CD4-positive, alpha-beta T cell treated with Interferon alpha-2 for 1 hour (primary cell): ENCODE data around the gene SNX13.
A peak's percentile ranks its signal among the peaks of the same experiment; 100 is the strongest.
"Not testable (repeated sequence)": the region's sequence is repeated elsewhere in the genome, so short reads cannot be mapped to it uniquely, and the experiment has no call there.

Experiments
- DNase-seq, 2 donors: peaks; one replicate each; pipeline ENCODE4 v3.0.0-alpha.2; 2020 to 2022

The SNX13 gene

DNA sequence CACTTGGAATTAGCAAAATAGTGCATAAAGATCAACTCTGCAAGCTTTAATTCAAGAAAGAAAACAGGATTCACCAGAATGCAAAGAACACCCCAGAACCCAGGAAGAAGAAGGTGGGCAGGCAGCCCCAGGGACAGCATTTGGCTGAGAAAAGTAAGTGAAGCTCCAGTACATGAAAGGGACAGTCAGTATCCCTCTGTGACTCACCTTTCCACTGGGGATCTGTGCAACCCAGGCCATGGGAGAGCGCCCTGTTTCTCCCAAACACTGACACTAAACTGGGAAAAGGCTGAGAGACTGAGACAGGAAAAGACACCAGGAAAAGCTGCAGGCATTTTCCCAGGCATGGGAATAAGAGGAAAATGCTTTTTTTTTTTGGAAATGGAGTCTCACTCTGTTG, 28.2 kb downstream of the SNX13 start:
- no peak for DNase-seq

DNA sequence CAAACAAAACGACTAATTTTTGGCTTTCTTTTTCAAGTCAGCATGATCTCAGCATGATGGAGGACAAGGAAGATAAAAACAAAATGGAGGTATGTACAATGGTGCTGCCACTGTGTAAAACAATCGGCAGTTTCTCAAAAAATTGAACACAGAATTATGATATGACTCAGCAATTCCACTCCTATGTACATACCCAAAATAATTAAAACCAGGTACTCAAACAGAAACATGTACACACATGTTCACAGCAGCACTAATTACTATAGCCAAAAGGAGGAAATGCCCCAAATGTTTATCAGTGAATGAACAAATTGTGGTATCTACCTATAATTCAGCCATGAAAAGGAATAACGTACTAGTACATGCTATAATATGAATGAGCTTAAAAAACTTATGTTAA, 29.9 kb downstream of the SNX13 start:
- no peak for DNase-seq

DNA sequence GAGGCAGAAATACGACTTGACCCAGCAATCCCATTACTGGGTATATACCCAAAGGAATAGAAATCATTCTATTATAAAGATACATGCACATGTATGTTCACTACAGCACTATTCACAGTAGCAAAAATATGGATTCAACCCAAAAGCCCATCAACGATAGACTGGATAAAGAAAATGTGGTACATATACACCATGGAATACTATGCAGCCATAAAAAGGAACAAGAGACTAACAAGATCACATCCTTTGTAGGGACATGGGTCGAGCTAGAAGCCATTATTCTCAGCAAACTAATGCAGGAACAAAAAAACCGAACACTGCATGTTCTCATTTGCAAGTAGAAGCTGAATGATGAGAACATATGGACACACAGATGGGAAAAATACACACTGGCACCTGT, 31.0 kb downstream of the SNX13 start:
- DNase-seq, result not testable (repeated sequence)

DNA sequence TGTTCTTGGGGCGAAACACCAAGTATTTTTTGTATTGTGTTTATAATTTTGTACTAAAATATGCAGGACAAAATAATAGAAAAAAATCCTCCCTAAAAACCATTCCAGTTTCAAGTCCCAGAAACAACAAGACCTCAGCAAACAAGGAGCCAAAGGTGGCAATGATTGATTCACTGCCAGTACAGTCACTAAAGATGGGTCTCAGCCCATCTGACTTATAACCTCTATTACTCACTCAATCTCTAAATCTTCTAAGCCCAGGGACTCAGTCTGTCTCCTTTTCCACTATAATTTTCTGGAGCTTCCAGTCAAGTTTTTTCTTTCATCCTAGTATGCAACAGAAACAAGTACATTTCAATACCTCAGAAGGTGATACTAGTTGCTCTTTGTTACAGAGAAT, 33.3 kb downstream of the SNX13 start:
- no peak for DNase-seq

DNA sequence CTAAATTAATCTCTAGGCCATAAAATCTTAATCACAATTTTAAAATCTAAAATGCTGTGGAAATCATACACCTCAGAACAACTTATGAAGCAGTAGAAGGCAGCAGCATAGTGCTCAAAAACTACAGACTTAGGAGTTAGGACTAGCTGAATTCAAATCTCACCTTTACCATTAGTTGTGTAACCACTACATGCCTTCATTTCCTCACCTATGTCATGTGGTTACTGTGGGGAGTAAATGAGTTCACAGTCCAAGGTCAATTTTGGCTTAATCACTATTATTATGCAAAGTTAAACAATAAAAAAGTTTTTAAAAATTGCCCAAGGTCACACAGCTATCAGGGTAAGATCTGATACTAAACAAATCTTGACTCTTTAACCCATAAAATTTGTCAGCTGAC, 37.0 kb downstream of the SNX13 start:
- peak in 1 of 2 donors; percentile 21 for DNase-seq

DNA sequence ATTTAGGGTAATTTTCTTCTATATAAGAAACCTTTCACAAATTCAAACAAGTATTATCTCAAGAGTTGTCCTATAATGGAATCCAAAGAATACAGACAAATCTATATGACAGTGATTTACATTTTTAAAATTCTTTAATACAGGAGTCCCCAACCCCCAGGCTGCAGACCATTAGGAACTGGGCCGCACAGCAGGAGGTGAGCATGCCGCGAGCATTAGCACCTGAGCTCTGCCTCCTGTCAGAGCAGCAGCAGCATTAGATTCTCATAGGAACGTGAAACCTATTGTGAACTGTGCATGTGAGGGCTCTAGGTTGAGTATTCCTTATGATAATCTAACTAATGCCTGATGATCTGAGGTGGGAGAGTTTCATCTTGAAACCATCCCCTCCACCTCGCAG, 37.7 kb downstream of the SNX13 start:
- no peak for DNase-seq

DNA sequence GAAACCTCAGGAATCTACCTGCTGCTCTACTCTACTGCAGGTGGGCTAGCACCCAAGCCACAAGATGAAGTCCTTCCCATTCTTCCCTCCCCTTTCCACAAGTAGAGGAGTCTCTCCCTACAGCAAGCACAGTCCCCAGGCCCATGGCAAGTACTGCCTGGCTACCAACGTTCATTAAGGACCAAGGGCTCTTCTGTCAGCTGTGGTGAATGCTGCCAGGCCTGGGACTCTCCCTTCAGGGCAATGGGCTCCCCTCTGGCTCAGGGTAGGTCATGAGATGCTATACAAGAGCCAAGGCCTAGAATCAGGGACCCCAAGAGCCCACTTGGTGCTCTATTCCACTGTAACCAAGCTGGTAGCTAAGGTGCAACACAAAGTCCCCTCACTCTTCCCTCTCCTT, 39.8 kb downstream of the SNX13 start:
- no peak for DNase-seq

DNA sequence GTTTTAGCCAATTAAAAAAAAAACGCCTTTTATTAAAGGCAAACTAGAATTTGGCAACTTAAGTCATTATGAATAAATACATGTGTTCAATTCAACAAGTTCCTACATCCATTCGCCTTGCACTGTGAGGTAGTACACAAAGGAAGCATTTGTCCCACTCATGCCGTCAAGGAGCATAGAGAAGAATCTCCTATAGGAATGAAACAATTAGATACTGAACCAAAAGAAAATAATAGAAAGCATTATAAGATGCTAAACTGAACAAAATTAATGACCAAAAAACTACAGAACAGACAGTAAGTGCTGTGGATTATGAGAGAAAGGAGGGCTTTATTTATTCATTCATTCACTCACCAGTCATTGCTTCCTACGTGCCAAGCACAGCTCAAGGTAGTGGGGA, 42.2 kb downstream of the SNX13 start:
- no peak for DNase-seq

DNA sequence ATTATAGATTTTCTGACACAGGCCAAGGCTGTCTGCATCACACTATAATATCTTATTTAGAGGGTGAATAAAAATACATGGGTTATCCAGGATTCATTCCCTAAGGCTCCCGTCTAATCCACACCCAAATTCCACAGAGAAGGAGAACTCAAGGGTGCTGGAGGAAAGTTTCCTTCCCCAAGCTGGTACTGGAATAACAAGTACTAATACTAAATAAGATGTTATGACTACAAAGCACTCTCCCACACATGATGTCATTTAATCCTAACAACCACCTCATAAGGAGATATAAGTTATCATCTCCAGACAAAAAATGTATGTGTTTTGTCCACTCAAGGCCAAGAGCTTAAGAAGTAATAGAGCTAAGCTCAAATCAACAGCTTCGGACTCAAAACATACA, 53.0 kb downstream of the SNX13 start:
- no peak for DNase-seq

DNA sequence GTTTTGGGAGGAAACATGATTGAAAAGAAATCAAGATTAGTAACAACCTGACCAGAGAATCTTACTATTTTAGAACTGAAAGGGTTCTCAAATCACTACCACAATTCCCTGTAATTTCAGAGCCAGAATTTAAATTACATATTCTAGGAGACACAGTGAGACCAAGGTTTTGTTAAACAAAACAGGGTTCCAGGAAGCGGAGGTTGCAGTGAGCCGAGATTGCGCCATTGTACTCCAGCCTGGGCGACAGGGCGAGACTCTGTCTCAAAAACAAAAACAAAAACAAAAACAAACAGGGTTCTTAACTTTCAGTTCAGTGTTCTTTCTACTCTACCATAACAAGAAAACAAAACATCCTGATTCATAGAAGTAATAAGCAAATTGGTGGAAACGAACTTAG, 57.6 kb downstream of the SNX13 start:
- DNase-seq, result no peak

DNA sequence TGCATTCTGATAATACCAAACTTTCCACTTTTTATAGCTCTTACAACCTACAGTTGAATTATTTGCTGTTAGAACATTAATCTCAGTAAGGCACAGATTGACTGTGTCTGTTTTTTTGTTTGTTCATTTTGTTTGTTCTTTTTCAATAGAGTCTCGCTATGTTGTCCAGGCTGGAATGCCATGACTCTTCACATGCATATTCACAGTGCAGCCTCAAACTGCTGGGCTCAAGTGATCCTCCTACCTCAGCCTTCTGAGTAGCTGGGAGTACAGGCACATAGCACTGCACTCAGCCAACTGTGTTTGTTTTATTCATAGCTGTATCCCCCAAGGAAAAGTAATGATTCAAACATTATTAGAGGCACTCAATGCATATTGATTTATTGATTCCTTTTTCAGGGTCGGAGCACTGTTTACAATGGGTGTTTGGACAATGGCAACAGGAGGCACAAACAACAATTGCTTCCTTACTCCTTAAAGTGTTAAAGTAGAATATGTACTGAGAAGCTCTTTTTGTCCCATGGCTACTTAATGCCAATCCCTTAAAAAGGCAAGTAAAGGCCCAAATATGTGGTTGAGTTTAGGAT, 61.1 kb downstream of the SNX13 start:
- no peak for DNase-seq

DNA sequence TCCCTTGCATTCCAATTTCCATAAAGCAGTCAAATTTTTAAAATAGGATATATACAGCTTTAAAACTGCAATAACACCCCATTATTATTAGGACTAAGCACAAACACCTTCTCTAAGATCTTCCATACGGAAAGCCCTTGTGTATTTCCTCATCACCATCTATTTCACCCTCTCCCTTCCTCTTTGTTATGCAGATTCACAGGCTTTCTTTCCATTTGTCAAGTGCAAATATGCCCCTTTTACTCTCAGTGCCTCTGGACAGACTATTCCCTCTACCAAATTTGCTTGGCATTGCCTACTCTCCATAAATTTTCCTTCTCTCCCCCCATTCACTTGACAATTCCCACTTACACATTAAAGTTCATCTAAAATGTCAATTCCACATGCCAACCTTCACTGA, 61.7 kb downstream of the SNX13 start:
- no peak for DNase-seq

DNA sequence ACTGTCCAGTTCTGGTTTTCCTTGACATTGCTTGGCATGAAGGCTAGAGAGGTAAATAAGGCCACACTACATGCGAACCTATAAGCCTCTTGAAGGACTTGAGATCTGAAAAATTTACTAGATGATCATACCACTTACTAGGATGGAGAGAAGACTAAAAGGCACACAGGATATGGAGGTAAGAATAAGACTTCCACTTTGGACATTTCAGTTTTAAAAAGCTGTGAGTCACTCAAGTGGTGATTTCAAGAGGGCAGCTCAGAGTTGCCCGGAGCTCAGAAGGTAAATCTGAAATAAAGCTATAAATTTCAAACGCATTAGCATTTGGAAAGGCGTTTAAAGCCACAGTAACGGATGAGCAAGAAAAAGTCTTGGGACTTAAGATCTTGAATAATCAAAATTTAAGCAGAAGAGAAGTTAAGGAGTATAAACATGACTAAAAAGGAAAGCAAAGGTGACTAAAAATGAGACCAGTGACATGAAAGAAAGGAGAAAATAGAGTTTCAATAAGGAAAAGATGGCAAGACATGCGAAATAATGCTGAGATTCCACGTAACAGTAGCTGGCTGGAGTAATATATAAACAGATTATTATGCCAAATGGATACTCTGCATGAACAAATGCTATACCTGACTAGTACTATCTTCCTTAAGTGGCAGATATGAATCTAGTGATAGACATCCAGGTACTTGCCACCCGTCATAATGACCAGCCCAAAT, 68.3 kb downstream of the SNX13 start:
- DNase-seq, result no peak

DNA sequence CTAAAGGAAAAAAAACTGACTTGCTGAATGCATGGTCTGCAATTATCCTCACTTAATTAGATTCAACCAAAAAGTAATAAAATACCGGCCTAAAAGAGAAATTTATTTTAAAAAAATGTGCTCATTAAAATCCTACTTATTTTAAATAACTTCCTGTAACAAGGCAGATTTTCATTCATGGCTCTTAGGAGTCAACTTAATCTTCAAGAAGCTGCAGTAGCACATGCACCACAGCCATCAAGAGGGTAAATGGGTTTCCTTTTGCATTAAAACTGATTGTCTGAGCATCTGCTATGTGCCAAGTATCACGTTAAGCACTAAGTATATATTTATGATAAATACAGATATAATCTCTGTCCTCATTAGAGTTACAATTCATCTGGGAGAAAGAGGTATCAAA, 69.9 kb downstream of the SNX13 start:
- DNase-seq, result no peak

DNA sequence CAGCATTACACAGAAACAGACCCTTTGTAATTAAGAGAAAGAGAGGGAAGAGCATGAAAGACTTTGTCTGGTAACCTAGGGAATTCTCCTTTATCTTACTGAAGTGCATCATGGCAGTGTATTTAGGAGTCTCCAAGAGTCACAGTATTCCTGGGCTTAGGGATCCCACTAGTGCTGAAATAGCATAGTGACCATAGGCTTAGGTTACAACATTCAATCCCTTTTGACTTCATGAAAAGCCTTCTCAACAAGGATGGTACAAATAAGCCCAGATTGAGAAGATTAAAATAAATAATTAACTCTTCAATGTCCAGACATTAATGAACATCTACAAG, 76.5 kb downstream of the SNX13 start:
- no peak for DNase-seq

DNA sequence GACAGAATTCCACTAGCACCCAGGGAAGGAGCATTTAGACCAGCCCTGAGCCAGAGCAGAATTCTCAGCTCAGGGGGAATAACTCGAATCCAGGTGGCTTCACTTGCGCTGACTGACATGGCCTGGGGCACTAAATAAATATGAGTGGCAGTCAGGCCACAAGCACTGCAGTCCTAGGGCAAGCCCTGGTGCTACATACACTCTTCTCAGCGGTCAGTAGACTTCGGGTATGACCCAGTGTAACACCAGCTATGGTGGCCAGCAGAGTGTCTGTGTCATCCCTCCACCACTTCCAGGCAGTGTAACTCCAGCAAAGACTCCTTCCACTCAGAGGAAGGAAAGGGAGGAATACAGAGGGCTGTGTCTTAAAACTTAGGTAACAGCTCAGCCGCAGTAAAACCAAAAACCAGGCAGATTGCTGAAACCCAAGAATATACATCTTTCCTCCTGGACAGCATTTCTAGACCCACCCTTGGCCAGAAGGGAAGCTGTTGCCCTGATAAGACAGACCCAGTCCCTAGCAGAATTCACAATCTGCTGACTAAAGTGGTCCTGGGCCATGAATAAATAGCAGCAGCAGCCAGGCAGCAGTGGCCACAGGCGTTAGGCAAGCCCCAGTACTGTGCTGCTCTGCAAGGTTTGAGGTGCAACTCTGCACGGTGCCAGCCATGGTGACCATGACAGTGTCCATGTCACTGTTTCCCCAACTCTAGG, 77.0 kb downstream of the SNX13 start:
- DNase-seq, result no peak

DNA sequence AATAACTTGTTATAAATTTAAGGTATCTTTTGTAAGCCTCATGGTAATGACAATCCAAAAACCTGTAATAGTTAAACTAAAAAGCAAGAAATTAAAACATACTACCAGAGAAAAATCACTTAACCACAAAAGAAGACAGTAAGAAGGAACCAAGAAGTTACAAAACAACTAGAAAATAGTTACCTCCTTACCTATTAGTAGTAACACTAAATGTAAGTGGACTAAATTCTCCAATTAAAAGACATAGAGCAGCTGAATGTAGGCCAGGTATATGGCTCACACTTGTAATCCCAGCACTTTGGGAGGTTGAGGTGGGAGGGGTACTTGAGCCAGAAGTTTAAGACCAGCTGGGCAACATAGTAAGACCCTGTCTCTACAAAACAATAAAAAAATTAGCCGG, 84.0 kb downstream of the SNX13 start:
- DNase-seq, result no peak

DNA sequence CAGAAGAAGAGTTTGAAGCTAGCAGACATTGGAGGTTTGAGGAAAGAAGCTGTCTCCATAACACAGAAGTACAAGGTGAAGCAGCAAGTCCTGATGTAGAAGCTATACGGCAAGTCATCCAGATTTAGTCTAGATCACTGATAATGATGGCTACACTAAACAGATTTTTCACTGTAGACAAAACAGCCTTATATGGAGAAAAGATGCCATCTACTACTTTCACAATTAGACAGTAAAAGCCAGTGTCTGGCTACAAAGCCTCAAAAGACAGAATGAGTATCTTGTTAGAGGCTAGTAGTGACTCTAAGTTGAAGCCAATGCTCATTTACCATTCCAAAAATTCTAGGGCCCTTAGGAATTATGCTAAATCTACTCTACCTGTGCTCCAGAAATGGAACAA, 85.1 kb downstream of the SNX13 start:
- DNase-seq, result no peak

DNA sequence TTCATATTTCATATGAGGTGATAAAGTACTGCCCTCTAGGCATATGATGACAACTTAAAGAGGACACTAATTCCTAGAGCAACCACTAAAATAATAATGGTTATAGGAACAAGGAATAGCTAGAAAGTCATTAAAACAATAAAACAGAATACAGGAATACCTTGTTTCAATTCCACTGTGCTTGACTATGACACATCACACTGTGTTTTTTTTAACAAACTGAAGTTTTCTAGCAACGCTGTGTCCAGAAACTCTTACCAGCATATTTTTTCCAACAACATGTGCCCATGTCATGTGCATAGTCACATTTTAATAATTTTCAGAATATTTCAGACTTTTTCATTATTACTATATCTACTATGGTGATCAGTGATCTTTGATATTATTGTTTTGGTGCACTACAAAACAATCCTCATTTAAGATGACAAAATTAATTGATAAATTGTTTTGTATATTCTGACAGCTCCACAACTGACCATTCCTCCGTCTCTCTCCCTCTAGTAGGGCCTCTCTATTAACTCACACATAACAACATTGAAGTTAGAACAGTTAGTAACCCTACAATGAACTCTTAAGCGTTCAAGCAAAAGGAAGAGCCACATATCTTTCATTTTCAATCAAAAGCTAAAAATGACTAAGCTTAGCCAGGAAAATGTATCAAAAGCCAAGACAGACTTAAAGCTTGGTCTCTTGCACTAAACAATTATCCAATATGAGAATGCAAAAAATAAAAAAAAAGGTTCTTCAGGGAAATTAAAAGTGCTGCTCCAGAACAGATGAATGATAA, 85.8 kb downstream of the SNX13 start:
- no peak for DNase-seq

DNA sequence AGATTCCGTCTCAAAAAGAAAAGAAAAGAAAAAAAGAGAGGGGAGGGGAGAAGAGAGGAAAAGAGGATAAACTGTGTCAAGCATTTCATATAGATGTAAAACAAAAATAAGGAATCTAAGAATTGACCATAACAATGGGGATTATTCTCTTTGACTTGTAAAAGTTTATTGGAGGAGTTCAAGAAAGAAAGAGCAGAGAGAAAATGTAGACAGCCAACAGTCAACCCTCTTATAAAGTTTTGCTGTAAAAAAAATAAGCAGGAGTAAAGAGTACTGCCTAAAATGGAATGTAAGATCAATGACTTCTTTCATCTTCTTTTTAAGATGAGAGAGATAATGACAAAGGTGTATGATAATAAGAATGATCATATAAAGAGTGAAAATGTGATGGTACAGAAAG, 87.9 kb downstream of the SNX13 start:
- DNase-seq, result no peak

DNA sequence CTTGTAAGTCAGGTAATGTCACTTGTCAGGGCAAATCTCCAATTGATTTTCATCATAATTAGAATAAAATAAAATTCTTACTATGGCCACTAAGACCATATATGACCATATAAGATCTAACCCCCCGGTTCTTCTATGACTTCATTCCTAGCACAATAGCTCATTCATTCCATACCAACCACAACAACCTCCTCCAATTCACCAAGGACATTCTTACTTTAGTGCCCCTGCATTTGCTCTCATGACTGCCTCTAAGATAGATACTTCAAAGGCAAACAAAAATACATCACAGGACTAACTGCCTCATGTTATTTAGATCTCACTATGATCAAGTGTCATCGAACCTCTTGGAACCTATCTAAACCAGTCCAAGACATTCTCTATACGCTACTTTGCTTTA, 90.8 kb downstream of the SNX13 start:
- DNase-seq, result no peak

DNA sequence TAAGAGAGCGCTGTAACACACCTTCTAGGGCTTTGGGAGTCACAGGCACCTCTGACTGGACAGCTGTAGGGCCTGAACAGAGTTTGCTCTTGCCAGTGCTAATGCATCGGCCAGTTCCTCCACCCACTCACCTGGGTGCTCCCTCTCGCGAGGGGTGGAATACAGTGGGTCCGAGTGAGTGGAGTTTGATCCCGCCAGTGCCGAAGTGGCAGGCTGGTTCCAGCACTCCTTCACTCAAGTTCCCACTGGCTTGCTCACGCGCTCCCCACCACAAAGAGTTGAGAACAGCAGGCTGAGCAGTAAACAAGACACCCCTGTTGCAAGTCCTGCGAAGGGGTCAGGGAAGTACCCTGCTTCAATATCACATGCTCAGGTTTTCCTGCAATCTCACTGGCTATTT, 91.8 kb downstream of the SNX13 start:
- no peak for DNase-seq

DNA sequence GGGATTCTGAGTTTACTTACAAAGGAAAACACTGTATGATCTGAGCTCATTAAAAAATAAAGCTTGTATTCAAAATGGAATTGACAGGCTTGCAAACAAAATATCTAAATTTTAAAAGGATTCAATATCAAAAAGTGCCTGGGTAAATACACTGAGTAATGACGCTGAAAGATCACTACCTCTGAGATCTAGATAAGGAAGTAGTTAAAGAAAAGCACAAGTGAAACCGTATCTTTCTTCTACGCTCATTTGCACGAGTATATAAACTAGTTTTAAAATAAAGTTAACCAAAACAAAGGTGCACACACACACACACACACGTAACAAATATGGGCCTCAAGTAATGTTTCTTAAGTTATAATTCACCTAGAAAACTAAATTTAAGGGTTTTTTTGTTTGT, 93.4 kb downstream of the SNX13 start:
- DNase-seq, result no peak

DNA sequence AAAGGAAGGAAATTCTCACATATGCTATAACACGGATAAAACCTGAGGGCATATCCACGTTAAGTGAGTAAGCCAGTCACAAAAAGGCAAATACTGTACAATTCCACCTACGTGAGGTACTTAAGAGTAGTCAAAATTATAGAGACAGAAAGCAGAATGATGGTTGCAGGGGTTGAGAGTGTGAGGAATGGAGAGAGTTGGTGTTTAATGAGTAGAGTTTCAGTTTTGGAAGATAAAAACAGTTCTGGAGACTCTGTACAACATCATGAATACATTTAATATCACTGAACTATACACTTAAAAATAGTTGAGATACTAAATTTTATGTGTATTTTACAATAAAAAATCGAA, 95.1 kb downstream of the SNX13 start:
- no peak for DNase-seq
